RWPE1 (cell line): Measurements from ENCODE around the gene COL21A1.

Experiments used
- CTCF ChIA-PET: fragments of 350-600 bp; sonication (Branson Sonifier 250); formaldehyde crosslinking; extraction: SDS; loops from one replicate; lab custom pipeline; 2021; lab: Yijun Ruan, JAX
- POLR2A ChIA-PET: fragments of 400-600 bp; formaldehyde crosslinking; extraction: SDS; loops from one replicate; lab custom pipeline; 2020; ENCODE audit warnings: antibody characterized with exemption; ENCODE audit not compliant: low non-redundant PET; lab: Yijun Ruan, JAX
- DNase-seq: peaks from one replicate; pipeline ENCODE4 v3.0.0; 2012; ENCODE audit warnings: low spot score
- H3K27ac ChIP-seq: fragments of 450-650 bp; 2 replicates; pipeline ENCODE4 v1.5.1; 2017
- CTCF ChIP-seq: fragments of 450-650 bp; conservative IDR thresholded peaks from 2 replicates; pipeline ENCODE4 v1.5.1; 2017; ENCODE audit warnings: low read depth, mild to moderate bottlenecking

The COL21A1 gene

GRCh38 chr6:56247654-56248122 is 308 bp upstream of the COL21A1 start:
- no peak for TF ChIP-seq CTCF
- no peak for DNase-seq
- POLR2A ChIA-PET: no interaction called here
- CTCF ChIA-PET: no interaction called here
- H3K27ac ChIP-seq: no peak overlapping the region

- peak overlapping the region; percentile 40; the same call in 1 of the 2 replicates for H3K27ac ChIP-seq
- POLR2A ChIA-PET: no interaction called here
- CTCF ChIA-PET: no interaction called here
- TF ChIP-seq CTCF: no peak
- DNase-seq: no peak
These were observed 869 bp downstream of the COL21A1 start for GRCh38 chr6:56246541-56246880.

DNA sequence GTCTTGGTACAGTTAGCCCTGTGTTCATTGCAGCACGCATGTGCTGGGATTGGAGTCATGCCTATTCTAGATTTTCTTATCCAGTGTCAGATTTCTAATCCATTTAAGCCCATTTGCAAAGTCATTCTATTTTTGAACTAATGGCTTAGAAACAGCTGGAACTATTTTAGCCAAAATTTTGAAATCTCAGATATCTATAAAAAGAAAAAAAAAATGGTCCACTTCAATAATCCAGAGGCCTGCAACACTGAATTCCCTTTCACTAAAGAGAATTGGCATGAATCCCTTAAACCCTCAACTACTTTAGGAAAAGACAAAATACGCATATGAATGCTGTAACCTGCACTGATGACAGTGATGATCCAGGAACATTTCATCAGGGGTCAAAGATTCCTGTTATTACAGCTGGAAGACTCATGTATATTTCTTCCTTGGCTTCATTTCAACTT is 1.5 kb downstream of the COL21A1 start:
- CTCF ChIA-PET: interaction anchor here (0.6 kb wide), 1 partner anchor 642 kb away, joined by 9 read pairs; no protein-coding TSS in a partner anchor
- POLR2A ChIA-PET: no interaction called here
- no peak overlapping the region for H3K27ac ChIP-seq
- TF ChIP-seq CTCF: no peak
- DNase-seq: no peak

- CTCF ChIA-PET: no interaction called here
- TF ChIP-seq CTCF: no peak
- no peak overlapping the region for H3K27ac ChIP-seq
- DNase-seq: no peak
- POLR2A ChIA-PET: no interaction called here
These were observed 2.7 kb downstream of the COL21A1 start for GRCh38 chr6:56244528-56245253.

DNA sequence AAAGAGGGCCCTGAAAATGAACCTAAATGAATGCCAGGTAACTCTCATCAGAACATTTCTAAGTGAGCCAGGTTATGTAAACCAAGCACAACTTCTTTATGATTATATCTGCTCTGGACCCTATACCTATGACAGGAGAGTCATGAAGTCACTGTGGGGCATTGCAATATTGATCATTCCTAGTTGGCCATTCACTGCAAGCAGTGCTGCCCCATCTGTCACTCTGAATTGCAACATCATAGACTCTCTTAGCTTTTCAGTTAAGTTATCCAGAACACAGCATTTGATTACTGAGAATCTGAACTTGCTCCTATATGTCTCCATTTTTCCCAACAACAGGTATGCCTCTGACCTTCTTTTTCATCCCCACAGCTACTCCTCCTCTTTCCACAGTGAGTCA is 3.3 kb downstream of the COL21A1 start:
- CTCF ChIA-PET: no interaction called here
- no peak for DNase-seq
- H3K27ac ChIP-seq: no peak overlapping the region
- no peak for TF ChIP-seq CTCF
- POLR2A ChIA-PET: no interaction called here

DNA sequence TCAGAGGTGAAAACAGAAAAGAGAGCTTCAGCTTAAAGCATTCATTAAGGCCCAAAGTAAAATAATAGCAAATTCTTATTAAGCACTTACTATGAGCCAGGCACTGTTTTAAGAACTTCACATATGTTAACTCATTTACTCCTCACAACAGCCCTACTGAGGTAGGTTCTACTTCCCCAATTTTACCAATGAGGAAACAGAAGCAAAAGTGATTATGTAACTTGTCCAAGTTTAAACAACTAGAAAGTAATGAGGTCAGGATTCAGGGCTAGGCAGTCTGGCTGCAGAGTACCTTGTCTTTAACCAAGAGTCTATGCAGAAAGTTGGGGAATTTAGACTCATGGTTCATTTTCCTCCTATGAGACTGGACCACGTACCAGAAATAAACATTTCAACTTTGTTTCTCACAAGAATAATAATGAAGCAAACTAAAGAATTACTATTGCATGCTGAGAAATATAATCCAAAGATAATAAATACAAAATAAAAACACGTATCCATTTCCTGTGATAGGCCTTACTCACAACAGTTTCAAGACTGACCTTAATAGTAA is 3.8 kb downstream of the COL21A1 start:
- DNase-seq: no peak
- CTCF ChIA-PET: no interaction called here
- TF ChIP-seq CTCF: no peak
- POLR2A ChIA-PET: no interaction called here
- H3K27ac ChIP-seq: no peak overlapping the region
